ENCODE data around the gene INSC. TPM values are rescaled to one million over a fixed set of nuclear protein-coding genes. Genes with fewer than 3 reads are reported as not detected.

Gene INSC
- total RNA-seq, 1 experiment from 2014 or later, result 0.17 TPM

- no peak overlapping the region for H2AFZ ChIP-seq (ENCODE audit: low read depth, low read length, poor library complexity, severe bottlenecking)
- no peak overlapping the region for H3K27ac ChIP-seq (ENCODE audit: low read depth, low read length)
- no peaks in the 10 kb centered on the region for H4K20me1 ChIP-seq (ENCODE audit: insufficient read depth)
- no peaks in the 10 kb centered on the region; the same call in 1 of the 2 replicates for H3K9me2 ChIP-seq (ENCODE audit: insufficient read depth)
- RAD21 ChIA-PET (ENCODE audit: low non-redundant PET in 1 of 2, low total read pairs in 2 of 2, uncharacterized antibody in 2 of 2, unreplicated experiment in 2 of 2), result no interaction called here
- CTCF ChIA-PET, result no interaction called here
- no peak overlapping the region for H3K4me3 ChIP-seq (replicated peaks in 1 of 2; ENCODE audit: low read depth in 1 of 2, low read length in 2 of 2)
- no peak overlapping the region for H3K9ac ChIP-seq (ENCODE audit: low read length)
- no peaks in the 10 kb centered on the region for H3K9me3 ChIP-seq (ENCODE audit: control insufficient read depth in 1 of 2, insufficient read depth in 1 of 2, low read depth in 1 of 2, low read length in 2 of 2)
- DNase-seq (ENCODE audit: low read depth, low spot score) (no peak), ATAC-seq (no peak)
- no peak overlapping the region for H3K4me2 ChIP-seq (ENCODE audit: low read length)
- no peak for TF ChIP-seq EZH2phosphoT487 (IDR thresholded peaks at IDR 0.05; ENCODE audit: borderline replicate concordance)
- TF ChIP-seq MAX (IDR thresholded peaks at IDR 0.05), result no peak
- no peak for TF ChIP-seq POLR2AphosphoS5 (IDR thresholded peaks at IDR 0.05; ENCODE audit: low read depth, low read length)
- no peak for TF ChIP-seq SRF (IDR thresholded peaks at IDR 0.05; ENCODE audit: low read depth)
- TF ChIP-seq CTCF (IDR thresholded peaks at IDR 0.05 in 2 of 3, conservative IDR thresholded peaks at IDR 0.05 in 1 of 3; ENCODE audit: borderline replicate concordance in 1 of 3, insufficient read depth in 1 of 3, low read depth in 2 of 3, low read length in 2 of 3), result no peak
- no peak for TF ChIP-seq FOSL1 (IDR thresholded peaks at IDR 0.05; ENCODE audit: low read depth)
- H3K27me3 ChIP-seq (ENCODE audit: insufficient read depth, low read length), result no peaks in the 10 kb centered on the region
- intact Hi-C loops (cut with micrococcal nuclease), result no loop called here
- H3K36me3 ChIP-seq (ENCODE audit: control insufficient read depth in 1 of 2, insufficient read depth in 2 of 2, low read length in 2 of 2), result no peaks in the 10 kb centered on the region
- H3K4me1 ChIP-seq (ENCODE audit: control insufficient read depth in 1 of 2, insufficient read depth in 2 of 2, low read length in 2 of 2), result peaks cover 0 to 8% of the 10 kb centered on the region in 2 experiments; a peak in 2 of 4 replicates
- H3K79me2 ChIP-seq (ENCODE audit: insufficient read depth, low read length), result no peaks in the 10 kb centered on the region
- POLR2A ChIA-PET, result no interaction called here
- no TSS peak for BruUV-seq (replicated peaks)
These were observed 13.9 kb downstream of the INSC start for GRCh38 chr11:15128621-15129020.

GRCh38 chr11:15136166-15136565, 21.4 kb downstream of the INSC start:
- ChIA-PET POLR2A (no interaction called here), RAD21 (ENCODE audit: low non-redundant PET in 1 of 2, low total read pairs in 2 of 2, uncharacterized antibody in 2 of 2, unreplicated experiment in 2 of 2) (no interaction called here), CTCF (no interaction called here)
- Histone ChIP-seq H3K9ac (ENCODE audit: low read length) (no peak overlapping the region), H3K27ac (ENCODE audit: low read depth, low read length) (no peak overlapping the region), H3K9me2 (ENCODE audit: insufficient read depth) (no peaks in the 10 kb centered on the region; the same call in 1 of the 2 replicates), H3K4me3 (replicated peaks in 1 of 2; ENCODE audit: low read depth in 1 of 2, low read length in 2 of 2) (no peak overlapping the region), H2AFZ (ENCODE audit: low read depth, low read length, poor library complexity, severe bottlenecking) (no peak overlapping the region), H4K20me1 (ENCODE audit: insufficient read depth) (no peaks in the 10 kb centered on the region), H3K4me2 (ENCODE audit: low read length) (no peak overlapping the region), H3K36me3 (ENCODE audit: control insufficient read depth in 1 of 2, insufficient read depth in 2 of 2, low read length in 2 of 2) (no peaks in the 10 kb centered on the region), H3K27me3 (ENCODE audit: insufficient read depth, low read length) (no peaks in the 10 kb centered on the region), H3K4me1 (ENCODE audit: control insufficient read depth in 1 of 2, insufficient read depth in 2 of 2, low read length in 2 of 2) (no peaks in the 10 kb centered on the region), H3K79me2 (ENCODE audit: insufficient read depth, low read length) (no peaks in the 10 kb centered on the region), H3K9me3 (ENCODE audit: control insufficient read depth in 1 of 2, insufficient read depth in 1 of 2, low read depth in 1 of 2, low read length in 2 of 2) (no peaks in the 10 kb centered on the region)
- BruUV-seq (replicated peaks), result no TSS peak
- intact Hi-C loops (cut with micrococcal nuclease), result no loop called here
- no peak for TF ChIP-seq FOSL1 (IDR thresholded peaks at IDR 0.05; ENCODE audit: low read depth)
- no peak for TF ChIP-seq CEBPB (IDR thresholded peaks at IDR 0.05; ENCODE audit: low read depth)
- no peak for TF ChIP-seq POLR2A (IDR thresholded peaks at IDR 0.05; ENCODE audit: borderline replicate concordance, extremely low read depth, insufficient read depth, insufficient read length)
- no peak for TF ChIP-seq POLR2AphosphoS5 (IDR thresholded peaks at IDR 0.05; ENCODE audit: low read depth, low read length)
- TF ChIP-seq ZBTB33 (IDR thresholded peaks at IDR 0.05; ENCODE audit: extremely low read depth, insufficient replicate concordance, low read length), result no peak
- TF ChIP-seq ZNF274 (IDR thresholded peaks at IDR 0.05; ENCODE audit: low read depth, low read length), result no peak
- TF ChIP-seq YY1 (IDR thresholded peaks at IDR 0.05; ENCODE audit: extremely low read depth, insufficient replicate concordance, low read depth, low read length), result no peak
- no peak for TF ChIP-seq ELF1 (IDR thresholded peaks at IDR 0.05; ENCODE audit: borderline replicate concordance, low read depth)
- no peak for TF ChIP-seq RAD21 (IDR thresholded peaks at IDR 0.05; ENCODE audit: low read depth)
- ATAC-seq (no peak), DNase-seq (ENCODE audit: low read depth, low spot score) (no peak)

All from HCT116 (cell line).